Keratinocyte (primary cell): ENCODE measurements around the gene CREB5.

Source experiments
- CTCF ChIP-seq, 3 experiments: IDR thresholded peaks in 1 of 3; conservative IDR thresholded peaks in 1 of 3; optimal IDR thresholded peaks in 1 of 3; 2 replicates in 2 of 3; 3 replicates in 1 of 3; pipeline versions ENCODE3 to v1.5.1; 2011; ENCODE audit warnings: low read length in 3 of 3, mild to moderate bottlenecking in 3 of 3, moderate library complexity in 2 of 3, control low read depth in 1 of 3, inconsistent platforms in 1 of 3; ENCODE audit not compliant: insufficient read depth in 2 of 3; ENCODE audit errors: extremely low read depth in 1 of 3
- EZH2 ChIP-seq: IDR thresholded peaks from one replicate; pipeline ENCODE4 v1.6.1; 2012; ENCODE audit warnings: inconsistent platforms, mild to moderate bottlenecking, low read length, moderate library complexity

- TF ChIP-seq CTCF (optimal IDR thresholded peaks at IDR 0.05 in 1 of 3, IDR thresholded peaks at IDR 0.05 in 1 of 3, conservative IDR thresholded peaks at IDR 0.05 in 1 of 3; ENCODE audit: extremely low read depth in 1 of 3, insufficient read depth in 2 of 3, low read length in 3 of 3) = no peak
- no peak for TF ChIP-seq EZH2
These were observed 139.0 kb downstream of the CREB5 start for GRCh38 chr7:28551331-28551730.
